ENCODE data around the gene C11orf97. TPM values are rescaled to one million over a fixed set of nuclear protein-coding genes. Genes with fewer than 3 reads are reported as not detected.

C11orf97 gene
- total and polyA plus RNA-seq, 9 of the 15 experiments (the other 6 are each of a cell fraction or from before 2014, with no cell fraction given): not detected

- TF ChIP-seq CHAMP1 (IDR thresholded peaks at IDR 0.05) (peak; percentile 54; the same call in 1 of the 2 replicates), ZNF561 (CRISPR knock-in tag; conservative IDR thresholded peaks at IDR 0.05) (no peak), BHLHE40 (IDR thresholded peaks at IDR 0.05; ENCODE audit: low read length) (peak; percentile 93), E2F5 (CRISPR knock-in tag; IDR thresholded peaks at IDR 0.05) (no peak), YY1 (IDR thresholded peaks at IDR 0.05; ENCODE audit: borderline replicate concordance in 1 of 3, control insufficient read depth in 1 of 3, extremely low read depth in 1 of 3, insufficient read depth in 3 of 3, insufficient read length in 1 of 3, insufficient replicate concordance in 2 of 3, low read depth in 1 of 3, low read length in 2 of 3) (peak in 1 of 3 experiments; percentile 62), E2F3 (CRISPR knock-in tag; IDR thresholded peaks at IDR 0.05) (no peak), MCM5 (IDR thresholded peaks at IDR 0.05; ENCODE audit: low read depth) (no peak), MAFF (IDR thresholded peaks at IDR 0.05; ENCODE audit: low read length) (no peak), ZMIZ1 (IDR thresholded peaks at IDR 0.05; ENCODE audit: low read depth in 2 of 2, low read length in 2 of 2) (no peak), FIP1L1 (IDR thresholded peaks at IDR 0.05; ENCODE audit: low read depth, low read length, poor library complexity, severe bottlenecking) (no peak), TRIM24 (IDR thresholded peaks at IDR 0.05) (peak in 1 of 2 experiments; percentile 78; a peak in 3 of 4 replicates), SMARCA4 (IDR thresholded peaks at IDR 0.05) (0 out of 2 replicates have a peak, but pooled peaks have one; percentile 29), ZBTB26 (CRISPR knock-in tag; IDR thresholded peaks at IDR 0.05) (0 out of 2 replicates have a peak, but pooled peaks have one; percentile 12), HSF4 (CRISPR knock-in tag; IDR thresholded peaks at IDR 0.05; ENCODE audit: borderline replicate concordance) (no peak), ZBTB2 (IDR thresholded peaks at IDR 0.05) (peak; percentile 81), NONO (IDR thresholded peaks at IDR 0.05; ENCODE audit: low read depth in 2 of 2, low read length in 1 of 2) (peak; percentile 74 to 85; a peak in 3 of 4 replicates)
Measured at GRCh38 chr11:94543695-94544645, 31.7 kb downstream of the C11orf97 start, which contains the start of gene FUT4 (continued).
